GM12875 (cell line): ENCODE measurements around the gene CSTF1.

Experiments used
- H3K4me3 ChIP-seq: one replicate; pipeline ENCODE4 v1.5.1; 2011; ENCODE audit warnings: low read depth, low read length, control low read depth
- TF ChIP-seq, protein P1 (sequence below): IDR thresholded peaks from 2 replicates; pipeline ENCODE4 v1.5.1; 2011; ENCODE audit warnings: low read depth, mild to moderate bottlenecking, control low read depth, inconsistent platforms, low read length, moderate library complexity, borderline replicate concordance; ENCODE audit not compliant: insufficient read depth

The CSTF1 gene

DNA sequence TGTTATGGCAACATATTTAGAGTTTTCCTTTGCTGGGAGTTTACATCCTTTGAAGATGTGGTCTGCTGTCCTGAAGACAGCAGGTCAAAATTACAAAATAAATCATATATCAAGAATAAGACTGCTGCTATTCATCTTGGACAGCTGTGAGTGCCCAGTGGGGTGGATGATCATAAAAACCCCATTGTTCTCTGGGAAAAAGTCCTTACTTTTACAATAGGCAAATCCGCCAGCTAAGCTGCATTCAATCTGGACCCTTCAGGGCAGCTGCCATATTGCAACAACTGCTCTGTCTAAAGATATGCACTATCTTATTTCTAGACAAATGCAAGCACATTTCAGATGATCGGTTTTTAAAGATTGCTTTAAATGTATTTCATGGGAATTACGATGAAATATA is 39.0 kb downstream of the CSTF1 start:
- TF ChIP-seq, protein P1, sequence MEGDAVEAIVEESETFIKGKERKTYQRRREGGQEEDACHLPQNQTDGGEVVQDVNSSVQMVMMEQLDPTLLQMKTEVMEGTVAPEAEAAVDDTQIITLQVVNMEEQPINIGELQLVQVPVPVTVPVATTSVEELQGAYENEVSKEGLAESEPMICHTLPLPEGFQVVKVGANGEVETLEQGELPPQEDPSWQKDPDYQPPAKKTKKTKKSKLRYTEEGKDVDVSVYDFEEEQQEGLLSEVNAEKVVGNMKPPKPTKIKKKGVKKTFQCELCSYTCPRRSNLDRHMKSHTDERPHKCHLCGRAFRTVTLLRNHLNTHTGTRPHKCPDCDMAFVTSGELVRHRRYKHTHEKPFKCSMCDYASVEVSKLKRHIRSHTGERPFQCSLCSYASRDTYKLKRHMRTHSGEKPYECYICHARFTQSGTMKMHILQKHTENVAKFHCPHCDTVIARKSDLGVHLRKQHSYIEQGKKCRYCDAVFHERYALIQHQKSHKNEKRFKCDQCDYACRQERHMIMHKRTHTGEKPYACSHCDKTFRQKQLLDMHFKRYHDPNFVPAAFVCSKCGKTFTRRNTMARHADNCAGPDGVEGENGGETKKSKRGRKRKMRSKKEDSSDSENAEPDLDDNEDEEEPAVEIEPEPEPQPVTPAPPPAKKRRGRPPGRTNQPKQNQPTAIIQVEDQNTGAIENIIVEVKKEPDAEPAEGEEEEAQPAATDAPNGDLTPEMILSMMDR = no peak
- no peak overlapping the region for H3K4me3 ChIP-seq

DNA sequence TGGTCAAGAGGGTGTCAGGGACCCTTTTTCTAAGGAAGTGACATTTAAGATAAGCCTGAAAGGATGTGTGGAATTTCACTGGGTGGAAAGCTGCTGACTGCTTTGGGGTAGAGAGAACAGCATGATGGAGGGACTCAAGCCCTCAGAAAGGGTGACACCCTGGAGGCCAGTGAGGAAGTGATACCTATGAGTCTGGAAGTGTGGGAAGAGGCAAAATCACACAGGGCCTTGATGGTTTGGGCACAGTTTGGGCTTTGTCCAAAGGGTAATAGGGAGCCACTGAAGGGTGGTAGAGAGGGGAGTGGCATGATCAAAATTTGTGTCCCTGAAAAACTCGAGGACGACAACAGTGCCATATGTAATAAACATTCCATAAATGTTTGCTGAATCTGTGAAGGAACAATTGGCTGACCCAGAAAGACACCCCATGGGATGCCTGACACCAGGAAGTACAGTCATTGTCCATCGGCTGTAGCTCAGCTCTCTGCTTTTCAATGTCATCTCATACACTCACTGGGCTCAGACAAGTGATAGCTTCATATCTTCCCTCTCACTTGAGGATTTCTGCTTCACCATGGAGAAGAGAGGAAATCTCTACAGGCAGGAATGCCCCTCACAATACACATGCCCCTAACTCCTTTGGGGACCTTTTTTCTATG is 40.9 kb downstream of the CSTF1 start:
- H3K4me3 ChIP-seq = no peak overlapping the region
- TF ChIP-seq, protein P1 = no peak

DNA sequence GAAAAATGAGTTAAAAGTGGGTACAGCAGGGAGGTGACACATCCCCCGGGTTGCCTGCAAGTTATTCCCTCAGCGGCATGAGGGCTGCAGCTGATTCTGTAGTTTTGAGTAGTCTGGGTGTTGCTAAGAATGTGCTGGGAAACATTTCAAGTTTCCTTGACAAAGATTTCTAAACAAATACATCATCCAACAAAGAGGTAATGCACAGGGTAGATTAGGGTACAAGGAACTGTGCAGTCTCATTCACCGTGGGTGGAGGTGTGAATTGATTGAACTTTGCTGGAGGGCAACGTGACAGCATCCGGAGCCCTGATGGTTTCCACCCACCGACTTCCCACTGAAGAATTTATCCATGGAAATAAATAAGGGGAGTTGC is 41.4 kb downstream of the CSTF1 start:
- TF ChIP-seq, protein P1 = no peak
- H3K4me3 ChIP-seq = no peak overlapping the region

DNA sequence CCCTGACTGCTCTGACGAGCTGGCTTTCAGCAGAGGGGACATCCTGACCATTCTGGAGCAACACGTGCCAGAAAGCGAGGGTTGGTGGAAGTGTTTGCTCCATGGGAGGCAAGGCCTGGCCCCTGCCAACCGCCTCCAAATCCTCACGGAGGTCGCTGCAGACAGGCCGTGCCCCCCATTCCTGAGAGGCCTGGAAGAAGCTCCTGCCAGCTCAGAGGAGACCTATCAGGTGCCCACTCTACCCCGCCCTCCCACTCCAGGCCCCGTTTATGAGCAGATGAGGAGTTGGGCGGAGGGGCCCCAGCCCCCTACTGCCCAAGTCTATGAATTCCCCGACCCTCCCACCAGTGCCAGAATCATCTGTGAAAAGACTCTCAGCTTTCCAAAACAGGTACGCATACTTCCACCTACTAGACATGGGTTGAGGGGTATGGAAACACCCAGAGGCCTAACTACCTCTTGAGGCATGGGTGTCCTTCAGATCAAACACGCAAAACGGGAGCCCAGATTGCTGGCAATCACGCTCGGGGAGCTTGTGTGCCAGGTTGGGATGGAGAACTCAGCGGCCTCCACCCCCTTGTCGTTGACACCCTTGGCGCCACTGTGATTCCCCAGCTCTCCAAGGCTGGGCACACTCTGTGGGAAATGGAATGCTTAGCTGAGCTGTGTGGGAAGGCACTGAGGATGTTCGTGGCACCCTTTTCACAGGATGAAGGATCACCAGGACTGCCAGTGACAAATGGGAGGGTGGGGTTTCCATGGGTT is 44.9 kb downstream of the CSTF1 start:
- no peak overlapping the region for H3K4me3 ChIP-seq
- TF ChIP-seq, protein P1 = no peak

DNA sequence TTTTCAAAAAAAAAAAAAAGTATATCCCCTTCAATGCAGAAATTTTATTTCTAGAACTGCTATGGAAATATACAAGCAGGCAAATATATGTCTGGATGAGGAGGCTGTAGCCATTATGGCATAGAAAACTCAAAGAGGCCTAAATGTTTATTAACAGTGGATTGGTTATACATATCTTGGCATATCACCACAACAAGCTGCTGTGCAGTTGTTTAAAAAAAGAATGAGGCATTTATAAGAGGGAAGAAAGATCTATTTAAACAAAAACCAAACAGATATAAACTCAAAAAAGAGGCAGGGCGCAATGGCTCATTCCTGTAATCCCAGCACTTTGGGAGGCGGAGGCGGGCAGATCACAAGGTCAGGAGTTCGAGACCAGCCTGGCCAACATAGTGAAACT is 45.8 kb downstream of the CSTF1 start:
- TF ChIP-seq, protein P1 = no peak

DNA sequence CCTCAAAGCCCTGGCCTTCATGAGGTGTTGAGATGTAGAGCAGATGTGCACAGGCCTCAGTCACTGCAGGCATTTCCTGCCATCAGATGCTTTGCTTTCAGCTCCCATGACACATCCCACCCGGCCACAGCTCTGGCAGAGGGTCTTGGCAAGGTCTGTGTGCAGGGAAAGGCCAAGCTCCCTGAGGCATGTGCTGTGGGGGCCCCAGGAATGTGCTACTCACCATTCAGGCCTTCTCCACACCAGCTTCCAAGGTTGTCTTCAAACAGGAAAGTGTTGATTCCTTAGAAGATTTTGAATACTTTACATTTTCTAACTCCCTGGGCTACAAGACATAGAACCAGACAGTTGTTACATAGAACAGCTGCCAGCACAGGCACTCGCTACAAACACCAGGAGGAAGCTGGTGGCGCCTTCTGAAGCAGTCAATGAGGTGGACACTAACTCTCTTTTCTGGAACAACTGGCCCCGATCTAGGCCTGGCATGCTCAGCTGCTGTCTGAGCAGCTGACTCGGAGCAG is 47.4 kb downstream of the CSTF1 start:
- no peak overlapping the region for H3K4me3 ChIP-seq
- TF ChIP-seq, protein P1 = no peak

More for the DNA sequence above, 45.8 kb downstream of the CSTF1 start:
- H3K4me3 ChIP-seq = no peak overlapping the region

DNA sequence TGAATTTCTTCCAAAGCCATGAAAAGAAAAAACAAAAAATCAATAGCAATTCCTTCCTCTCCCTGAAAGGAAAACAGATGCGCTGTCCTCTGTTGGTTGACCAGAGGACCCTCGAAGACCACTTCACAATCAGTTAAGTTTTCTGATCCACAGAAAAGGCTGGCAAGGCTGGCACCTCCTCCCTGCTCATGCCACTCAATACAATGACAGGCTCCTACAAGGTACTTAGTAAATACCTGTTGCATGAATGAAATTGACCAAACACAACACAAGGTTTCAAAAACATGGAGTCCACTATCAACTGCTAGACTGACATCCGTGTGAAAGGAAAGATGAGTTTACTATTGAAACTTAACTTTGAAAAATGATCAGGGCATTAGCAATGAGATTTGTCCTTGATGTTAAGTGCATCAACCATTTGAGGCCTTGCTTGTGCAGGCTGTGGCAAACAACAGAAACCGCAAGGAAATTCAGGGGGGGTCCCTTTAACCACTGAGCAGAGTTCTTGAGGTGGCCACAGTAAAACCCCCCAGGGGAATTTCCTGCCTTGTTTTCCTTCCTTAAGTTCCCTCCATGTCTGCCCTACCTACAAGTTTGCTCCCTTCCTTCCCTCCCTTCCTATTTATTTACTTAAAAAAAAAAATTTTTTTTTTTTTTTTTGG is 48.0 kb downstream of the CSTF1 start:
- H3K4me3 ChIP-seq = no peak overlapping the region
- TF ChIP-seq, protein P1 = no peak
